ENCODE results near the gene CHN1. TPM values are rescaled to one million over a fixed set of nuclear protein-coding genes. Genes with fewer than 3 reads are reported as not detected.

Gene CHN1
- total RNA-seq, 1 donor from 2014 or later, result 30.6 TPM

DNA sequence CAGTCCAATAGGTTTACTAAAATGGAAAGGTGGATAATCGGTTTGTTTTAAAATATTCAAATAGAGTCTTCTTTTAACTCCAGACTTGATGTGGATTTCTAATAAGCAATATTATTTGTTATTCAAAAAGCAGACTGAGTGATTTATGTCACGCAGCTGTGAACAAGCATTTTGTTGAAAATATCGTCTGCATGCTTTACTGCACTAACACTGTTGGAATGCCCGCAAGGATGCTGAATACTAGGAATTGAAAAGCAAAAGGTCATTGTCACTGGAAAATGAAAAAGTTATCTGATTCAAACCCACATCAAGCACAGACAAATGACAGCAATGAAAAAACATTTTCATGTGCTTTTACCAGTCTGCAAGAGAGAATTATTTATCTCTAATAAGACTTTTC, 31.1 kb downstream of the CHN1 start:
- no peak for ATAC-seq
- intact Hi-C loops (cut with DNase I), result no loop called here
- Histone ChIP-seq H3K4me1 (no peaks in the 10 kb centered on the region), H3K4me3 (no peak overlapping the region), H3K27me3 (no peaks in the 10 kb centered on the region), H3K27ac (no peak overlapping the region), H3K9me3 (no peaks in the 10 kb centered on the region), H3K36me3 (no peaks in the 10 kb centered on the region)
- DNase-seq, result no peak
- TF ChIP-seq, protein P1, sequence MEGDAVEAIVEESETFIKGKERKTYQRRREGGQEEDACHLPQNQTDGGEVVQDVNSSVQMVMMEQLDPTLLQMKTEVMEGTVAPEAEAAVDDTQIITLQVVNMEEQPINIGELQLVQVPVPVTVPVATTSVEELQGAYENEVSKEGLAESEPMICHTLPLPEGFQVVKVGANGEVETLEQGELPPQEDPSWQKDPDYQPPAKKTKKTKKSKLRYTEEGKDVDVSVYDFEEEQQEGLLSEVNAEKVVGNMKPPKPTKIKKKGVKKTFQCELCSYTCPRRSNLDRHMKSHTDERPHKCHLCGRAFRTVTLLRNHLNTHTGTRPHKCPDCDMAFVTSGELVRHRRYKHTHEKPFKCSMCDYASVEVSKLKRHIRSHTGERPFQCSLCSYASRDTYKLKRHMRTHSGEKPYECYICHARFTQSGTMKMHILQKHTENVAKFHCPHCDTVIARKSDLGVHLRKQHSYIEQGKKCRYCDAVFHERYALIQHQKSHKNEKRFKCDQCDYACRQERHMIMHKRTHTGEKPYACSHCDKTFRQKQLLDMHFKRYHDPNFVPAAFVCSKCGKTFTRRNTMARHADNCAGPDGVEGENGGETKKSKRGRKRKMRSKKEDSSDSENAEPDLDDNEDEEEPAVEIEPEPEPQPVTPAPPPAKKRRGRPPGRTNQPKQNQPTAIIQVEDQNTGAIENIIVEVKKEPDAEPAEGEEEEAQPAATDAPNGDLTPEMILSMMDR (IDR thresholded peaks at IDR 0.05), result no peak

DNA sequence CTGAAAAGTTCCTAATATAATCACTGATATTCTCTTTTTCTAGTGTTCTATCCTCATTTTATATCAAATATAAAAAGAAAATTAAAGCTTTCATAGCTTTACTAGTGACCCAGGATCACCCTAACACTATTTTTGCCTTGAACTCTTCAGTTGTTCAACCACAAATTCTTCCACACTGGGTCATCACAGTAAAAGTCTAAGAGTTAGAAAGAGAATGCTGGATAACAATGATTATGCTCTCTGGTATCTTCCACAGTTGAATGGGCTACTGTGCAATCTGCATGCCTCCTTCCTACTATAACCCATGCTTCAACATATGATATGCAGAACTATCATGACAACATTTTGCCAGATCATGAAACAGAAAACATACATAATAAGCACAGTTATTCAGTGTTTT, 32.3 kb downstream of the CHN1 start:
- Histone ChIP-seq H3K4me3 (no peak overlapping the region), H3K9me3 (no peaks in the 10 kb centered on the region), H3K27me3 (no peaks in the 10 kb centered on the region), H3K4me1 (no peaks in the 10 kb centered on the region), H3K36me3 (no peaks in the 10 kb centered on the region), H3K27ac (no peak overlapping the region)
- ATAC-seq (no peak), DNase-seq (no peak)
- intact Hi-C loops (cut with DNase I), result no loop called here
- TF ChIP-seq, protein P1 (IDR thresholded peaks at IDR 0.05), result no peak

DNA sequence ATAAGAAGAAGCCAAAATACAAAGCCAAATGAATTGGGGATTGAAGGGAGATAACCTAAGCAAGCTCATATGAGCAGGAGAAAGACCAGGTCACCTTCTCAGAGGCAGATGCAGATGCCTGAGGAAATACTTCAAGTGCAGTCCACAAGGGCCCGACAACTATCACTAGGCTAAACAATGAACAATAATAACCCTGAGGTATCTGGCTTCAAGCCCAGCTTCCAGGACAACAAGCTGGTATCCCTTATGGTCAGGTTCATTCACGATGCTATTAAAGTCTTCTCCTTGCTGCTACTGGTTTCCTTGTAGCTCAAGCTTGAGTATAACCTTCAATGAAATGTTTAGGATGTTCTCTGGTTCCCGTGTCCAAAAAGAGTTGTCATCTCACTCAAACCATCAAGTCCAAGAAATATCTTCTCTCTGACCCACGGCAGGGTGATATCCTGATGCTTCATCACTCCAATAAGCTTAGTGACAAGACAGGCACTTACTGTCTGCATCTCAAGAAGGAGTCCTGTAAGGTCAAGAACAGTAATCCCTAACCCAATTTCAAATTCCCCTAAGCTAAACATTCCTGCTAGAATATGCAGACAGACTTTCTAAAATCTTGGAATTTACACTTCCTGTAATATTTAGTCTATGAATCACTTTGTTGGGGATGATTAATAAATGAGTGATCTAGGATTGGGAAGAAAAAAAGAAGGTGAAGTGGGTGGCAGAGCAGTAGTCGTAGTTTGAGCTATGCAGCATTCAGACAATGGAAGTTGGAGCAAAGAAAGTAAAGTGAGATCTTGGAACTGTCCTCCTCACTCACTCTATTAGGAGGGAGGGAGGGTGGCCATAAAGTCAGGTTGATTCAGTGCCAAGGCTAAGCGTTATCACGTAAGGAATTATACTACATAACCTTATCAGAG, 33.1 kb downstream of the CHN1 start:
- TF ChIP-seq, protein P1 (IDR thresholded peaks at IDR 0.05), result no peak
- Histone ChIP-seq H3K4me1 (no peaks in the 10 kb centered on the region), H3K9me3 (no peaks in the 10 kb centered on the region), H3K27ac (no peak overlapping the region), H3K4me3 (no peak overlapping the region), H3K36me3 (no peaks in the 10 kb centered on the region), H3K27me3 (no peaks in the 10 kb centered on the region)
- intact Hi-C loops (cut with DNase I), result no loop called here
- ATAC-seq (no peak), DNase-seq (no peak)

DNA sequence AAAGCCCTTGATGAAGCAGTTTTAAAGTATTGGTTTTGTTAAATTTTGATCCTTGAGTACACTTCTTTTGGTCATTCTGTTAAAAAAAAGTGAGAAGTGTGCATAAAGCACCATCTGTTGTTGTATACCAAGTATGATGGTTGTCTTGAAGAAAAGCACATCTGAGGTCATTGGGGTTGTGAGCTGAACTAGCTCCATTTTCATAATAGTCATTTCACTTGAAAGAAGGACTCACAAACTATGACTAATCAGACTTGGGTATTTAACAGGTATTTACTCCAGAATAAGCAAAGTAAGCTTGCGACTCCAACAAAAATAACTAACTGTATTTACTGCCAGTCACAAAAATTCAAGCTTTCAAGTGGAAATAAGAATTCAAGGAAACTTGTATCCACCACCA, 35.1 kb downstream of the CHN1 start:
- intact Hi-C loops (cut with DNase I), result no loop called here
- H3K9me3 ChIP-seq, result no peaks in the 10 kb centered on the region
- ATAC-seq, result no peak

DNA sequence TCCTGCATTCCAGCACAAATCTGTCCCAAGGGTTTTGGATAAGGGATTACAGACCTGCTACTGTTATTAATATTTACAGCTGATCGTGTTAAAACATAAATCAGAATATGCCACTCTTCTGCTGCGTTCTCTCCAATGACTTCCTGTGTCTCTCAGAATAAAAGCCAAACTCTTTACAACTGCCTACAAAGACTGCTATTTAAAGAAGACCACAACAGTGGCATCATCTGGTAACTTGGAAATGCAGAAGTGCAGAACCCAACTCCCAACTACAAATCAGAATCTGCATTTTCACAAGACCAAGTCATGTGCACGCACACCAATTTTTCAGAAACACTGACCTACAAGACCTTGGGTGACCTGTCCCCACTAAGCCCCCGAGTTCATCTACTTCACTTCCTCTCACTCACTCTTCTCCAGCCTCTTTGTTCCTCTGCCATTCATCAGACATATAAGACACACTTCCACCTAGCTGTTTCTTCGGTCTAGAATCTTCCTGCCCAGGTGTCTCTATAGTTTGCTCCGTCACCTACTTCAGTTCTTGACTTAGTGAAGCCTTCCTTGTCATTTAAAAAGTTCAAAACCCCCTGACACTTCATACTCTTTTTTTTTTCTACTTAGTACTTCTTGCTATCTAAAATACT, 36.0 kb downstream of the CHN1 start:
- DNase-seq (no peak), ATAC-seq (no peak)
- TF ChIP-seq, protein P1 (IDR thresholded peaks at IDR 0.05), result no peak
- Histone ChIP-seq H3K9me3 (no peaks in the 10 kb centered on the region), H3K27ac (no peak overlapping the region), H3K4me1 (peaks cover 4% of the 10 kb centered on the region), H3K27me3 (no peaks in the 10 kb centered on the region), H3K4me3 (no peak overlapping the region), H3K36me3 (no peaks in the 10 kb centered on the region)
- intact Hi-C loops (cut with DNase I), result no loop called here

More for the DNA sequence above, 35.1 kb downstream of the CHN1 start:
- no peak overlapping the region for H3K27ac ChIP-seq
- H3K27me3 ChIP-seq, result no peaks in the 10 kb centered on the region
- no peak for DNase-seq
- TF ChIP-seq, protein P1 (IDR thresholded peaks at IDR 0.05), result no peak
- no peaks in the 10 kb centered on the region for H3K36me3 ChIP-seq
- peaks cover 4% of the 10 kb centered on the region for H3K4me1 ChIP-seq
- H3K4me3 ChIP-seq, result no peak overlapping the region
